D341Med (cell line): ENCODE data around the gene NRXN2.
A peak's percentile ranks its signal among the peaks of the same experiment; 100 is the strongest.

Source experiments
- DNase-seq: peaks from one replicate; pipeline ENCODE4 v3.0.0; 2012; ENCODE audit warnings: low spot score

Gene NRXN2

GRCh38 chr11:64698427-64698826 is 24.6 kb downstream of the NRXN2 start:
- no peak for DNase-seq

DNA sequence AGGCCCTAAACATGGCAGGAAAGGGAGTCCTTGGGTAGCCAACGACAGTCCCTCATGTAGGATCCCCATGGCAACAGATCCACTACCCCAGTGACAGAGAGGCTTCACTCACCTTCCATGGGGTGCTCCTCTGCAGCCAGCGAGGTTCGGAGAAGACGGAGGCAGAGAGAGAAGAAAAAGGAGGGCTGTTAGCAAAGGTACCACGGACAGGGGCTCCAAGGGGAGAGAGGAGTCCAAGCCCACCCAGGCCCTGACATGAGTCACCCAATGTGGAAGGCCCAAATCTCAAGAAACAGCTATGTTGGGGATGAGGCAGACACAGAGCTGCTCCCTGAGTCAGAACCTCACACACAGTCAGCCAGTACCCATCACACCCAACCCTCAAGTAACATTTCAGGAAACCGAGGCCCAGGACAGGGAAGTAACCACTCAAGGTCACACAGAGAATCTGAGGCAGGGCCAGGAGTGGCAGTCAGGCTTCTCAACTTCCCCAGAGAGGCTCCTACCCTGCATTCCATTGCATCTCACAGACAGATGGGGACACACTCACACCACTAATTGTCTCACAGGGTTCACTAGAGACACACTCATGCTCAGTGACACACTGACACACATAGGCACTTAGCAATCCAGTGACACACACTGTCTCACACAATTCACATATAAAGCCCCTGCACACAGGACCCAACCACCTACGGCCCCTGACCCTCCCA is 25.2 kb downstream of the NRXN2 start:
- DNase-seq = no peak

- DNase-seq = no peak
Observed at GRCh38 chr11:64696045-64696444, 27.0 kb downstream of the NRXN2 start.

DNA sequence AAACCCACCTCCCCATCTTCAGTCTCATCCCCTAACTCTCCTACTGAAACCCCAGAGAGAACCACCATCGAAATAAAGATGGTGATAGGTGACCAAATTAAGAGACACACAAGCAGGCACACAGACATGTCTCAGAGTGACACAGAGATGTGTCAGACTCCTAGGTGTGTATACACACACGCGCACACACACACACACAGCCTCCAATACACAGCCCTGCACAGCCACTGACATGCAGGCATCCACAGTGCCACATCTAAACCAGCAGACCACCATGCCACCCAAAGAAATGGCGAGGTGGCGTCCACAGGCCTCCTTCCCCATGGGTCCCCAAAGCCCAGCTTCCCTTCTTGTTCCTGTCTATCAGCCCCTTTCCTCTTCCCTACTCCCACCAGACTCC is 27.4 kb downstream of the NRXN2 start:
- no peak for DNase-seq

DNA sequence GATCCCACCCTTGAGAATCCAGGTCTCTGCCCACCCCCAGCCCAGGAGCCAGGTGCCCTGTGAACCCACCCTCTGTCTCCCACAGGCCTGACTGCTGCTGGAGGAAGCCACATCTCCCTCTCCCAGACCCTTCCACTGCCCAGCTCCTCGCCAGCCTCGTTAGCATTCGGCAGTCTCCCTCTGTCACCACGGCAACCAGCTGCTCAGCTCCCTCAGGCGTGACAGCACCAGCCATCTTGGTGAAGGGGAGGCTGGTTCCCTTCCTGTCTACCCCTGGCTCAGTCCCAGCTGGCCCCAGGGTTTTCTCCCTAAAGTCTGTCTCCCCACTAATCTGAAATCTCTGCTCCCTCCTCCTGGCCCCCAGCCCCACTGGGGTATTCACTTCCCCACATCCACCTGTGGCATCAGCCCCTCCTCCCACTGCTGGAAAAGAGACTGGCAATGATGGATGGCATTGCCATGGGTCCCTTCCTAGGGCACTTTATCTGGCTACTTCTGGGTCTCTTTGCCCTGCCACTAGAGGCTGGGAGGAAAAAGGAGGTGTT is 28.1 kb downstream of the NRXN2 start:
- no peak for DNase-seq

- no peak for DNase-seq
Observed at GRCh38 chr11:64694026-64694755, 28.8 kb downstream of the NRXN2 start.

DNA sequence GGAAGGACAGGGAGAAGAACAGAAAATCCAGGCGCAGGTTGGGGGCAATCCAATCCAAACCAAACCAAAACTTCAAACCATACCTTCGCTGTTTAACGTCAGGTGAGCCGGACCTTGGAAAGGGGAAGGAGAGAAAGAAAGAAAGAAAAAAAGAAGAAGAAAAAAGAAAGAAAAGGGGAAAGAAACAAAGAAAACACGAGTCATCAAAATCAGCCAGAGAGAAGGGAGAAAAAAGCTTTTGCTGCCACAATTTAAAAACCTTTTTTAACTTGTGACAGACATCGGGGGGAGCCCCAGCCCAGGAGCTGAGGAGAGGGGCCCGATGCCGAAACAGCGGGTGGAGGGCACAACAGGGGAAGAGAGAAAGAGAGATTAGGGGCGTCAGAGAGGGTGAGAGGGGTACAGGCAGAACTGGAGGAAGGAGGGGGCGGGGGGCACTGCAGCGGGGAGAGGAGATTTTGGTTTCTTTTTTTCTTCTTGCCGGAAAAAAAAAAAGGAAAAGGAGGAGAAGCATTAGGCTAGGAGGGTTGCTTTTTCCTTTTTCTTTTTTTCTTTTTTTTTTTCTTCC is 30.1 kb downstream of the NRXN2 start:
- DNase-seq = no peak

- no peak for DNase-seq
Observed at GRCh38 chr11:64691543-64691942, 31.5 kb downstream of the NRXN2 start.

GRCh38 chr11:64690235-64690634 is 32.8 kb downstream of the NRXN2 start:
- no peak for DNase-seq

GRCh38 chr11:64688534-64688982 is 34.4 kb downstream of the NRXN2 start:
- DNase-seq = peak; percentile 91

- DNase-seq = no peak
Observed at GRCh38 chr11:64687643-64688533, 35.1 kb downstream of the NRXN2 start.

- DNase-seq = no peak
Observed at GRCh38 chr11:64687204-64687603, 35.8 kb downstream of the NRXN2 start.

DNA sequence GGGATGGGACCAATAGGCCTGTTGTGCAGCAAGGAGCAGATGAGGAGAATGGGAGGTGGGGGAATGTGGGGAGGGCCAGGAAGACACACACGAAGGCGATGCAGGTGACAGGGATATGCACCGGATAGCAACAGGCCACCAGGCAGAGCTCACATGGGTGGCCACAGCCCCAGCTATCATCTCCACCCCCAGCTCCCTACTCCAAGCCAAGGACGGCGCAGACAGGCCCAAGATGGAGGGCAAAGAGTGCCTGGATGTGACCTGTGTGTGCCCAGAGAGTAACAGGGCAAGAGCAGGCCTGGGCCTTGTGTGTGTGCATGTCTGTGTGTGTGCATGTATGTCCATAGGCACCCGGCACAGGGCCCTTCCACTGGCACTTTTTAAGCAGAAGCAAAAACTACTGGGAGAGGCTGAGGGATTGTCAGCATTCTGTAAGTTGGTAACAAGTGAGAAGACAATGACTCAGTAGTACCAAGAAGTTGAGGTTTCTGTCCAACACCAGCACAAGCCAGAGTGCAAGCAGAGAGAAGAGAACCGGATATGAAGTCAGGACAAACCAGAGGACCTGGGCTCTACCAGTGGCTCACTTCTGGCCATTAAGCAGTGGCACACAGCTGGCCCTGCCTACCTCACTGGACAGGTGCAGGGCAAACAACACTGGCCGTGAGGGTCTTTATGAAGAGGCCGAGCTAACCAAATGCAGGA is 36.4 kb downstream of the NRXN2 start:
- no peak for DNase-seq

- no peak for DNase-seq
Observed at GRCh38 chr11:64685536-64685935, 37.5 kb downstream of the NRXN2 start.

- no peak for DNase-seq
Observed at GRCh38 chr11:64684357-64684756, 38.6 kb downstream of the NRXN2 start.

GRCh38 chr11:64681171-64681570 is 41.8 kb downstream of the NRXN2 start:
- no peak for DNase-seq

DNA sequence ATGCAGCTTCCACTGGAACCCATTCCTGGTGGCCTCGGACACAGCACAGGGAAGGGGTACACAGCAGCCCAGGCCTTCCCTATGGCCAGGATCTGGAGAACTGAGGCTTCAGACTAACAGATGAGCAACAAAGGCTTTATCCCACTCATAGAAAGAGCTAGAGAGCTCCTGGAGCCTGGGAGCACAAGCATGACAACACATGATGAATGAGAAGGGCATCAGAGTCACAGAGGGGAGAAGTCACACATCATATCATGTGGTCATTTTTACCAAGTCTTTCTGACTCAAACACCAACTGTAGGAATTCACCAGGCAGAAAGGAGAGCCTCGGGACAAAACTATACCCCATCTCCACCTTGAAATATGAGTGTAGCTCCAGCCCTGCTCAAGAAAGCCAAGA is 43.2 kb downstream of the NRXN2 start:
- no peak for DNase-seq

DNA sequence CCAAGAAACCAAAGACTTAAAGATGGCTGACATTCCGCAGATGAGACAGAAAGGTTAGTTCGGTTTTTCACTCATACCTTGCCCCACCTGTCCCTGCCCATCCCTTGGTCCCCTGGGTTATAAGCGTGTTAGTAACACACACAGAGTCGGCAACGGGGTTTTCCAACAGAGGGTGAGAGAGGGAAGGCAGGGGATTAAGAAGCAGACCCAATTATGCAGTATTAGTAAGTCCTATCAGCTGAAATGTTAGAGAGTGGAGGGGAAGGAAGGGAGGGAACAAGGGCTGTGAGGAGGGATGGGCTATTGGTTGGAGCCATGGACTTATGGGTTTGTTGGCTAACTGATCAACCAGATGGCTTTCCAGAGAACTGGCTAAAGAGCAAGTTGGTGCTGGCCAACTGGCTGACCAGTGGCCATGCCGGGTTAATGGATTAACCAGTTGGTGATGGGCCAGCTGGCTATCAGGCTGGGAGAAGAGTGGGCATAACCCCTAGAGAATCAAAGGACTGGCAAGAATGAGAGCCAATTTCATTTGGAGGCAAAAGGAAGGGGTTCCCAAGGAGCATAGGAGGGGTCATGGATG is 45.5 kb downstream of the NRXN2 start:
- DNase-seq = peak; percentile 51

DNA sequence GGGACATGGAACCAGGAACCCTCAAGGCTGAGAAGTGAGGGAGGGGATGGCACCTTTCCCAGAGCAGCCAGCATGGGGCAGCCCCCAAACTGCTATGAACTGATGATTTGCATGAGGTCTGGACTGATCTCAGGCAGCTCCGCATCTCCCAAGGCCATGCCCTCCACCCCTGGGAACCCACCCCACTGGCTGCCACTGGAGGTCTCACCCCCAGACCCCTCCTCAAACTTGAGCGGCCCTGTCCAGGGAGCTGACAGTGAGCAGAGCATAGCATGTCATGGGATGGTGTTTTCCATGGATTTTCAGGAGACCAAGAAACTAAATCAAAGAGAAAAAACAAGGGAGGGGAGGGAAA is 46.8 kb downstream of the NRXN2 start:
- no peak for DNase-seq

DNA sequence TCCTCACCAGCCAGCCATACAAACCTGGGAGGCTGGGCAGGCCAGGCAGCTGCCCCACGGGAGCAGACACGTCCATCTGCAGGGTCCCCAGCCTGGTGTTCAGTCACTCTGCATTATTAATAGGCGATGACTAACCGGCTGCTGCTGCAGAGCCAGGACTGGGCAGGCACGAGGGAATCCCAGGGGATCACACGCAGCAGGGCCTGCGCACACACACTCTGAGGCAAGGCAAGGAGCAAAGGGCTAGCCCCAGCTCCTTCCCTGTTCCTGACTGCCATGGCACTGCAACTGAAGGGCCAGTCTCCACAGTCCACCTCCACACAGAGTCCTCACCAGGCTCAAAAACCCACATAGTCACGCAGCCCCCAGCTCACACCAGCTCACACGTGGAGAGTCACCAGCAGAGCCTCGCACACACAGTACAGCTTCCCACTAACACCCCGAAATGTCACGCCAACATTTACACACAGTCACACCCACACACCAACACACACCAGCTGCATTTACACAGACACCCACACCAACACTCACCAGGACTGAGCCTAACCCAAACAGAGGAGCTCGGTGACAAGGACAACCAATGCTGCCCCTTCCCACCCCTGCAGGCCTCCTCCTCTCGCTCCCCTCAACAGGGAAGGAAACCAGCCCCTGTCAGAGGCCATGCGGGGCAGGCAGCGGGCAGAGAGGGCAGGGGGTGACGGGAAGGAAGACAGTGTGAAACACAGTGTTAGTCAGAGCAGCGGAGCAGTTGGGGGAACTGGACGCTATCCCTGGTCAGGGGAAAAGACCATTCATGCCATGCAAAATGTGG is 47.3 kb downstream of the NRXN2 start:
- DNase-seq = peak; percentile 63
